Measurements from ENCODE around the gene ZNF414.
A peak's percentile ranks its signal among the peaks of the same experiment; 100 is the strongest.

ZNF414 gene
- long read RNA-seq, partial matches to known transcripts = 4 of 4 reads
- long read RNA-seq, other reads (novel, unspliced or antisense) = 0 of 4 reads

GRCh38 chr19:8513687-8514504 lies at the start of gene ZNF414:
Gene ZNF414 (minus strand): TSS chr19:8514167. CDS start chr19:8514046, 121 bp downstream.
- TF ChIP-seq GABPA (IDR thresholded peaks at IDR 0.05; ENCODE audit: low read depth) (peak; percentile 68), CTCF (IDR thresholded peaks at IDR 0.05; ENCODE audit: insufficient read depth, low read length) (no peak), SPI1 (IDR thresholded peaks at IDR 0.05; ENCODE audit: borderline replicate concordance, low read depth) (no peak), REST (IDR thresholded peaks at IDR 0.05; ENCODE audit: insufficient replicate concordance, low read depth) (peak; percentile 63), POLR2AphosphoS5 (IDR thresholded peaks at IDR 0.05; ENCODE audit: low read depth) (peak; percentile 82)
- Histone ChIP-seq H3K4me3 (replicated peaks; ENCODE audit: insufficient read depth, low read length) (peak within 1 kb of the TSS; percentile 49), H3K27me3 (ENCODE audit: insufficient read depth, poor library complexity, severe bottlenecking) (no peaks in the 10 kb centered on the region), H3K27ac (replicated peaks) (peak within 1 kb of the TSS; percentile 92)
- DNase-seq (ENCODE audit: low read depth in 1 of 2, low spot score in 1 of 2) = peak; percentile 94 to 98

DNA sequence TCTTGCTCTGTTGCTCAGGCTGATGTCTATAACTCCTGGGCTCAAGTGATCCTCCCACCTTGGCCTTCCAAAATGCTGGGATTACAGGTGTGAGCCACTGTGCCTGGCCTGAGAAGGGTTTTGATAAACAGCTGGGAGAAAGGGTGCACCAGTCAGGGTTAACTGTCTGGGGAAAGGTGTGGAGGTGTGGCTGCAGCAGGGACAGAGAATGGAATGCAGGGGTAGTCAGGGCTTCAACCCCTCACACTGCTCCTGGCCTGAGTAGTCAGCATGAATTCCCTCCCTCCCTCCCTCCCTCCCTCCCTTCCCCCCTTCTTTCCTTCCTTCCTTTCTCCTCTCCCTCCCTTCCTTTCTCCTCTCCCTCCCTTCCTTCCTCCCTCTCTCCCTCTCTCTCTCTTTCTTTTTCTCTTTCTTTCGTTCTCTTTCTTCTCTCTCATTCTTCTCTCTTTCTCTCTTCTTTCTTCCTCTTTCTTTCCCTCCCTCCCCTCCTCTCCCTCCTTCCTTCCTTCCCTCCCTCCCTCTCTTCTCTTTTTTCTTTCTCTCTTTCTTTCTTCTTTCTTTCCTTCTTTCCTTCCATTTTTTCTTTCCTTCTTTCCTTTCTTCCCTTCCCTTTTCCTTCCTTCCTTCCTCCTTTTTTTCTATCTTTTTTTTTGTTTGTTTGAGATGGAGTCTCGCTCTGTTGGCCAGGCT lies 47.3 kb upstream of the ZNF414 start:
- no peak for DNase-seq (ENCODE audit: low read depth in 1 of 2, low spot score in 1 of 2)
- Histone ChIP-seq H3K27me3 (ENCODE audit: insufficient read depth, poor library complexity, severe bottlenecking) (no peaks in the 10 kb centered on the region), H3K4me3 (replicated peaks; ENCODE audit: insufficient read depth, low read length) (no peak overlapping the region), H3K27ac (replicated peaks) (no peak overlapping the region; the same call in 1 of the 2 replicates)
- no peak for TF ChIP-seq REST (IDR thresholded peaks at IDR 0.05; ENCODE audit: insufficient replicate concordance, low read depth)
- no peak for TF ChIP-seq SPI1 (IDR thresholded peaks at IDR 0.05; ENCODE audit: borderline replicate concordance, low read depth)
- no peak for TF ChIP-seq GABPA (IDR thresholded peaks at IDR 0.05; ENCODE audit: low read depth)
- TF ChIP-seq POLR2AphosphoS5 (IDR thresholded peaks at IDR 0.05; ENCODE audit: low read depth) = no peak

DNA sequence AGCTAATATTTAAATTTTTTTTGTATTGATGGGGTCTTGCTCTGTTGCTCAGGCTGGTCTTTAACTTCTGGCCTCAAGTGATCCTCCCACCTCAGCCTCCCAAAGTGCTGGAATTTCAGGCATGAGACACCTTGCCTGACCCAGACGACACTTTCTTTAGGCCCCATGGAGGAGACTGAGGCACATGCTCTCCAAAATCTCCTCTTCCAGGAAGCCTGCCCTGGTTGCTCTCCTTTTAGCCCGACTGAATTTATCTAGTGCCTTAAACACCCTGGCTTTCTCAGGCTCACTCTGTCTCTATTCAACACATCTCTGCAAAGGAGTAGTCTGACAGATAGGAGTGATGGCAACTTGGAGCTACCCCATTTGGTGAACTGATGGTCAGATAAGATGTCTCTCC lies 44.4 kb upstream of the ZNF414 start:
- no peak for DNase-seq (ENCODE audit: low read depth in 1 of 2, low spot score in 1 of 2)
- no peak; the same call in 1 of the 2 replicates for TF ChIP-seq POLR2AphosphoS5 (IDR thresholded peaks at IDR 0.05; ENCODE audit: low read depth)
- TF ChIP-seq CTCF (IDR thresholded peaks at IDR 0.05; ENCODE audit: insufficient read depth, low read length) = no peak
- TF ChIP-seq REST (IDR thresholded peaks at IDR 0.05; ENCODE audit: insufficient replicate concordance, low read depth) = no peak
- TF ChIP-seq GABPA (IDR thresholded peaks at IDR 0.05; ENCODE audit: low read depth) = no peak
- TF ChIP-seq SPI1 (IDR thresholded peaks at IDR 0.05; ENCODE audit: borderline replicate concordance, low read depth) = no peak
- Histone ChIP-seq H3K4me3 (replicated peaks; ENCODE audit: insufficient read depth, low read length) (no peak overlapping the region), H3K27ac (replicated peaks) (no peak overlapping the region; the same call in 1 of the 2 replicates), H3K27me3 (ENCODE audit: insufficient read depth, poor library complexity, severe bottlenecking) (no peaks in the 10 kb centered on the region)
